ENCODE results near the gene DUSP16. TPM values are rescaled to one million over a fixed set of nuclear protein-coding genes. Genes with fewer than 3 reads are reported as not detected.
"Not testable (repeated sequence)": the region's sequence is repeated elsewhere in the genome, so short reads cannot be mapped to it uniquely, and the experiment has no call there.

Gene DUSP16
- polyA plus RNA-seq, 2 donors, result 6.3 to 9.2 TPM

GRCh38 chr12:12585115-12585863, 22.6 kb upstream of the DUSP16 start:
- no peaks in the 10 kb centered on the region for H3K36me3 ChIP-seq (ENCODE audit: control insufficient read depth in 2 of 2, insufficient read depth in 2 of 2, low read length in 1 of 2)
- no peaks in the 10 kb centered on the region for H3K27me3 ChIP-seq (ENCODE audit: control insufficient read depth in 1 of 2, insufficient read depth in 2 of 2, low read length in 2 of 2)
- no peak overlapping the region for H3K27ac ChIP-seq (ENCODE audit: low read depth in 2 of 2, low read length in 1 of 2)
- H3K4me1 ChIP-seq (ENCODE audit: control insufficient read depth in 2 of 2, insufficient read depth in 2 of 2, low read length in 1 of 2), result peaks cover 0 to 3% of the 10 kb centered on the region in 2 donors
- H3K4me3 ChIP-seq (ENCODE audit: low read depth in 1 of 2, low read length in 2 of 2), result no peak overlapping the region
- WGBS, 2 donors, result 70 to 82% methylated on average over 2 of the region's 2 CpGs
- H3K9me3 ChIP-seq (ENCODE audit: control insufficient read depth in 2 of 2, insufficient read depth in 1 of 2, low read depth in 1 of 2, low read length in 1 of 2), result no peaks in the 10 kb centered on the region

GRCh38 chr12:12583510-12584178, 21.0 kb upstream of the DUSP16 start:
- no peaks in the 10 kb centered on the region for H3K9me3 ChIP-seq (ENCODE audit: control insufficient read depth in 2 of 2, insufficient read depth in 1 of 2, low read depth in 1 of 2, low read length in 1 of 2)
- no peak overlapping the region for H3K4me3 ChIP-seq (ENCODE audit: low read depth in 1 of 2, low read length in 2 of 2)
- H3K27me3 ChIP-seq (ENCODE audit: control insufficient read depth in 1 of 2, insufficient read depth in 2 of 2, low read length in 2 of 2), result no peaks in the 10 kb centered on the region
- WGBS, 2 donors, result 73 to 80% methylated on average over 5 of the region's 5 CpGs
- H3K36me3 ChIP-seq (ENCODE audit: control insufficient read depth in 2 of 2, insufficient read depth in 2 of 2, low read length in 1 of 2), result no peaks in the 10 kb centered on the region
- no peak overlapping the region for H3K27ac ChIP-seq (ENCODE audit: low read depth in 2 of 2, low read length in 1 of 2)
- H3K4me1 ChIP-seq (ENCODE audit: control insufficient read depth in 2 of 2, insufficient read depth in 2 of 2, low read length in 1 of 2), result peaks cover 0 to 3% of the 10 kb centered on the region in 2 donors

DNA sequence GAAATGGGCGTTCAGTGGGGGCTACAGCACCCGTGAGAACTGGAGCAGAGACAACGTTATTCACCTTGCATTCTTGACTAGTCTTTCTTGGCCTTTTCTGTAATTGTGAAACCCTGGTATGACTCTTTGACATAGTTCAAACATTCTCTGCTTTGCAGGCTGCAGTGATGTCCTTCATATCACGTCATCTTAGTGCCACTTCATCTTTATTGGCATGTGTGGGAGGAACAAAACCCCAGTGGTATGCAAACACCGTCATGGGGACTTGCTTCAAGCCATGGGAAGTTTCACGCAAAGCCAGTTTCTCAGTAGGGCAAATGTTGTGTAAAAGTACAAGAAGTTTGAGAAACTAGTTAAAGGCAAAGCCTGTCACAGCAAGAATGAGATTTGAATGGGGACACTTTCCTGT, 20.2 kb upstream of the DUSP16 start:
- no peaks in the 10 kb centered on the region for H3K27me3 ChIP-seq (ENCODE audit: control insufficient read depth in 1 of 2, insufficient read depth in 2 of 2, low read length in 2 of 2)
- H3K4me3 ChIP-seq (ENCODE audit: low read depth in 1 of 2, low read length in 2 of 2), result no peak overlapping the region
- H3K4me1 ChIP-seq (ENCODE audit: control insufficient read depth in 2 of 2, insufficient read depth in 2 of 2, low read length in 1 of 2), result peaks cover 0 to 3% of the 10 kb centered on the region in 2 donors
- H3K9me3 ChIP-seq (ENCODE audit: control insufficient read depth in 2 of 2, insufficient read depth in 1 of 2, low read depth in 1 of 2, low read length in 1 of 2), result no peaks in the 10 kb centered on the region
- 64 to 79% methylated on average over 6 of the region's 6 CpGs for WGBS, 2 donors
- H3K27ac ChIP-seq (ENCODE audit: low read depth in 2 of 2, low read length in 1 of 2), result peak overlapping the region in 1 of 2 donors; percentile 51
- H3K36me3 ChIP-seq (ENCODE audit: control insufficient read depth in 2 of 2, insufficient read depth in 2 of 2, low read length in 1 of 2), result no peaks in the 10 kb centered on the region

- Histone ChIP-seq H3K27me3 (ENCODE audit: control insufficient read depth in 1 of 2, insufficient read depth in 2 of 2, low read length in 2 of 2) (no peaks in the 10 kb centered on the region), H3K4me1 (ENCODE audit: control insufficient read depth in 2 of 2, insufficient read depth in 2 of 2, low read length in 1 of 2) (peaks cover 0 to 3% of the 10 kb centered on the region in 2 donors), H3K27ac (ENCODE audit: low read depth in 2 of 2, low read length in 1 of 2) (peak overlapping the region in 1 of 2 donors; percentile 18), H3K36me3 (ENCODE audit: control insufficient read depth in 2 of 2, insufficient read depth in 2 of 2, low read length in 1 of 2) (no peaks in the 10 kb centered on the region), H3K9me3 (ENCODE audit: control insufficient read depth in 2 of 2, insufficient read depth in 1 of 2, low read depth in 1 of 2, low read length in 1 of 2) (no peaks in the 10 kb centered on the region), H3K4me3 (ENCODE audit: low read depth in 1 of 2, low read length in 2 of 2) (no peak overlapping the region)
- WGBS, 2 donors, result 82 to 85% methylated on average over 4 of the region's 4 CpGs
Measured at GRCh38 chr12:12582193-12582881, 19.7 kb upstream of the DUSP16 start.

DNA sequence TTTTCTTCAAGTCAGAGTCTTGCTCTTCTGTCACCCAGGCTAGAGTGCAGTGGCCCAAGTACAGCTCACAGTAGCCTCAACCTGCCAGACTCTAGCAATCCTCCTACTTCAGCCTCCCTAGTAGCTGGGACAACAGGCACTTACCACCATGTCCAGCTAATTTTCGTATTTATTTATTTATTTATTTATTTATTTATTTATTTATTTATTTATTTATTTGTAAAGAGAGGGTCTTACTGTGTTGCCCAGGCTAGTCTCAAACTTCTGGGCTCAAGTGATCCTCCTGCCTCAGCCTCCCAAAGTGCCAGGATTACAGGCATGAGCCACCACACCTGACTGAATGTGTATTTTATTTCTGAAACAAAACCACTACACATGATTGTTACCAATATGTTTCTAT, 18.1 kb upstream of the DUSP16 start:
- H3K36me3 ChIP-seq (ENCODE audit: control insufficient read depth in 2 of 2, insufficient read depth in 2 of 2, low read length in 1 of 2); H3K4me1 ChIP-seq (ENCODE audit: control insufficient read depth in 2 of 2, insufficient read depth in 2 of 2, low read length in 1 of 2); H3K4me3 ChIP-seq (ENCODE audit: low read depth in 1 of 2, low read length in 2 of 2); H3K27ac ChIP-seq (ENCODE audit: low read depth in 2 of 2, low read length in 1 of 2); H3K9me3 ChIP-seq (ENCODE audit: control insufficient read depth in 2 of 2, insufficient read depth in 1 of 2, low read depth in 1 of 2, low read length in 1 of 2); H3K27me3 ChIP-seq (ENCODE audit: control insufficient read depth in 1 of 2, insufficient read depth in 2 of 2, low read length in 2 of 2): not testable (repeated sequence)
- 92 to 93% methylated on average over 1 of the region's 1 CpG for WGBS, 2 donors

- 69 to 79% methylated on average over 3 of the region's 3 CpGs for WGBS, 2 donors
Measured at GRCh38 chr12:12577786-12578185, 15.1 kb upstream of the DUSP16 start.

GRCh38 chr12:12572659-12573058, 10.0 kb upstream of the DUSP16 start:
- Histone ChIP-seq H3K9me3 (ENCODE audit: control insufficient read depth in 2 of 2, insufficient read depth in 1 of 2, low read depth in 1 of 2, low read length in 1 of 2) (no peaks in the 10 kb centered on the region), H3K27me3 (ENCODE audit: control insufficient read depth in 1 of 2, insufficient read depth in 2 of 2, low read length in 2 of 2) (no peaks in the 10 kb centered on the region), H3K27ac (ENCODE audit: low read depth in 2 of 2, low read length in 1 of 2) (no peak overlapping the region), H3K4me3 (ENCODE audit: low read depth in 1 of 2, low read length in 2 of 2) (no peak overlapping the region), H3K4me1 (ENCODE audit: control insufficient read depth in 2 of 2, insufficient read depth in 2 of 2, low read length in 1 of 2) (no peaks in the 10 kb centered on the region), H3K36me3 (ENCODE audit: control insufficient read depth in 2 of 2, insufficient read depth in 2 of 2, low read length in 1 of 2) (no peaks in the 10 kb centered on the region)
- 90 to 92% methylated on average over 3 of the region's 3 CpGs for WGBS, 2 donors

More at GRCh38 chr12:12577786-12578185, 15.1 kb upstream of the DUSP16 start:
- Histone ChIP-seq H3K27me3 (ENCODE audit: control insufficient read depth in 1 of 2, insufficient read depth in 2 of 2, low read length in 2 of 2) (no peaks in the 10 kb centered on the region), H3K4me1 (ENCODE audit: control insufficient read depth in 2 of 2, insufficient read depth in 2 of 2, low read length in 1 of 2) (no peaks in the 10 kb centered on the region), H3K9me3 (ENCODE audit: control insufficient read depth in 2 of 2, insufficient read depth in 1 of 2, low read depth in 1 of 2, low read length in 1 of 2) (no peaks in the 10 kb centered on the region), H3K4me3 (ENCODE audit: low read depth in 1 of 2, low read length in 2 of 2) (no peak overlapping the region), H3K27ac (ENCODE audit: low read depth in 2 of 2, low read length in 1 of 2) (no peak overlapping the region), H3K36me3 (ENCODE audit: control insufficient read depth in 2 of 2, insufficient read depth in 2 of 2, low read length in 1 of 2) (no peaks in the 10 kb centered on the region)

GRCh38 chr12:12565971-12566370, 3.3 kb upstream of the DUSP16 start:
- H3K9me3 ChIP-seq (ENCODE audit: control insufficient read depth in 2 of 2, insufficient read depth in 1 of 2, low read depth in 1 of 2, low read length in 1 of 2); H3K4me3 ChIP-seq (ENCODE audit: low read depth in 1 of 2, low read length in 2 of 2); H3K4me1 ChIP-seq (ENCODE audit: control insufficient read depth in 2 of 2, insufficient read depth in 2 of 2, low read length in 1 of 2); H3K27me3 ChIP-seq (ENCODE audit: control insufficient read depth in 1 of 2, insufficient read depth in 2 of 2, low read length in 2 of 2); H3K36me3 ChIP-seq (ENCODE audit: control insufficient read depth in 2 of 2, insufficient read depth in 2 of 2, low read length in 1 of 2); H3K27ac ChIP-seq (ENCODE audit: low read depth in 2 of 2, low read length in 1 of 2): not testable (repeated sequence)
- WGBS, 2 donors, result 97 to 98% methylated on average over 13 to 25 of the region's 32 CpGs

- WGBS, 2 donors, result 30 to 48% methylated on average over 1 of the region's 1 CpG
- no peaks in the 10 kb centered on the region for H3K9me3 ChIP-seq (ENCODE audit: control insufficient read depth in 2 of 2, insufficient read depth in 1 of 2, low read depth in 1 of 2, low read length in 1 of 2)
- no peaks in the 10 kb centered on the region for H3K4me1 ChIP-seq (ENCODE audit: control insufficient read depth in 2 of 2, insufficient read depth in 2 of 2, low read length in 1 of 2)
- no peaks in the 10 kb centered on the region for H3K27me3 ChIP-seq (ENCODE audit: control insufficient read depth in 1 of 2, insufficient read depth in 2 of 2, low read length in 2 of 2)
- H3K36me3 ChIP-seq (ENCODE audit: control insufficient read depth in 2 of 2, insufficient read depth in 2 of 2, low read length in 1 of 2), result no peaks in the 10 kb centered on the region
- H3K4me3 ChIP-seq (ENCODE audit: low read depth in 1 of 2, low read length in 2 of 2), result no peak overlapping the region
- H3K27ac ChIP-seq (ENCODE audit: low read depth in 2 of 2, low read length in 1 of 2), result no peak overlapping the region
Measured at GRCh38 chr12:12564911-12565310, 2.2 kb upstream of the DUSP16 start.
